Erythroblast (primary cell): ENCODE results near the gene AUTS2.

Source experiments
- GATA1 ChIP-seq: IDR thresholded peaks from 2 replicates; pipeline ENCODE4 v1.6.1; 2011; ENCODE audit warnings: low read depth, mild to moderate bottlenecking, control low read depth, low read length, moderate library complexity
- POLR2A ChIP-seq: IDR thresholded peaks from 2 replicates; pipeline ENCODE4 v1.6.1; 2011; ENCODE audit warnings: mild to moderate bottlenecking, low read length

GRCh38 chr7:69674701-69675182 is 76.5 kb downstream of the AUTS2 start:
- TF ChIP-seq POLR2A = no peak
- no peak for TF ChIP-seq GATA1
